HG02870 (cell line): Measurements from ENCODE around the gene ORM1.
"Not testable (repeated sequence)": the region's sequence is repeated elsewhere in the genome, so short reads cannot be mapped to it uniquely, and the experiment has no call there.

Experiments used
- ATAC-seq: cut with Tn5 transposase; IDR thresholded peaks from one replicate; pipeline ENCODE4 v1.9.1; 2021; ENCODE audit warnings: mild to moderate bottlenecking, moderate library complexity; ENCODE audit not compliant: unreplicated experiment

The ORM1 gene

DNA sequence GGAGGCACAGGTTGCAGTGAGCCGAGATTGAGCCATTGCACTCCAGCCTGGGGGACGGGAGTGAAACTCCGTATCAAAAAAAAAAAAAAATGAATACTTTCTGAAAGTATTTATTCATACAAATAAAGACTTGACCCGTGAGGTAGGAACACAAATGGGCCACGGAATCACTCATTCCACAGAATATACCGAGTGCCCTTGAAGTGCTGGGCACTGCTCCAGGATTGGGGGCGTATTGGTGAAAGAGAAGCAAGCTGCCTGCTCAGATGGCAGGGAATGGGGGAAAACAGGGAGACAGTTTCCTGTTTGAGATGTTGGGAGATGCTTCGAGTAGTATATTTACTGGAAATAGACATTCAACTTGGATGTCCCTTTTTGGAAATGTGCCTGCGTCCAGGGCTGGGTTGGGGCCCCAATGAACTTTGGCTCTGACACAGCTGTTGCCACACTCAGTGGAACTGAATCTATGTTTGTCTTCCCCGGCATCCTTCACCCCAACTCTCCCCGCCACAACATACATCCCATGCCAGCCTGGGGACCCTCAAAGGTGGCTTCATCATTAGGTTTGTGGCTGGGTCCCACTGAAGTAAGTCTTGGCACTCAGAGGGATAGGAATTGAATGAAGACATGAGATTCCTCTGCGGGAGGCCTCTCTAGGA is 609 bp upstream of the ORM1 start:
- ATAC-seq = not testable (repeated sequence)

DNA sequence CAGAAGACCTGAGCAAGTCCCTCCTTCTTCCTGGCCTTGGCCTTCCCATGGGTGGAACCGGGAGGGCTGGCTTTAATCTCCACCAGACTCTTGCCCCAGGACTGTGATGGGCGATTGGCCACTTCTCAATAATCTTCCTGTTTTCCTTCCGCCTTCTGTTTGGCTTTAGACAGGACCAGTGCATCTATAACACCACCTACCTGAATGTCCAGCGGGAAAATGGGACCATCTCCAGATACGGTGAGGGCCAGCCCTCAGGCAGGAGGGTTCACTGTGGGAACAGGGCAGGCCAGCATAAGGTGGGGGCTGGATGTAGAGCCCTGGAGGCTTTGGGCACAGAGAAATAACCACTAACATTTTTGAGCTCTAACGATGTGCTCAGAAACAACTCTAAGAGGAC is 951 bp downstream of the ORM1 start:
- not testable (repeated sequence) for ATAC-seq

DNA sequence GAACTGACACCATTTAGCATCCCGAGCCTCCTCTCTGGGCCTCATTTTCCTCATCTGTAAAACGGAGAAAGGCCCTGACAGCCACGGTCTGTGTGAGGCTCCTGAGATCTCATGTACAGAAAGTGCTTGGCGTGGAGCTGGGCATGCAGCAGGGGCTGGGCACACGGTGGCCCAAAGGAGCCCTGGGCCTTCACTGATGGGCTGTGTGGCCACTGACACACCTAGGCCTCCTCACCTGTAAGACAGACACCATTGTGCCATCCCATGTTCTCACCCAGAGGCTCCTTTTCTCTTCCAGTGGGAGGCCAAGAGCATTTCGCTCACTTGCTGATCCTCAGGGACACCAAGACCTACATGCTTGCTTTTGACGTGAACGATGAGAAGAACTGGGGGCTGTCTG is 1.6 kb downstream of the ORM1 start:
- no peak for ATAC-seq

DNA sequence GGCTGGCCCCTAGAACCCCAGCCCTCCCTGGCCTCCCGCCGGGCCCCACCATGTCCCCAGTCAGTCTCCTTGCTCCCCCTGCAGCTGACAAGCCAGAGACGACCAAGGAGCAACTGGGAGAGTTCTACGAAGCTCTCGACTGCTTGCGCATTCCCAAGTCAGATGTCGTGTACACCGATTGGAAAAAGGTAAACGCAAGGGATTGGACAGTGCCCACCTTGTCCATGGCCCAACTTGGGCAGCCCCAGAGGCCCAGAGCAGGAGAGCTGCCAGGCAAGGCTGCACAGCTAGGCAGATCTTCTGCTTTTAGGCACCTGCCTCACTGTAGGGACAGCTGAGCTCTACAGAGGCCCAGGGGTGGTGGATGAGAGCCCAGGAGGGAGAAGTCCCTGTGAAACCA is 2.1 kb downstream of the ORM1 start:
- ATAC-seq = not testable (repeated sequence)

DNA sequence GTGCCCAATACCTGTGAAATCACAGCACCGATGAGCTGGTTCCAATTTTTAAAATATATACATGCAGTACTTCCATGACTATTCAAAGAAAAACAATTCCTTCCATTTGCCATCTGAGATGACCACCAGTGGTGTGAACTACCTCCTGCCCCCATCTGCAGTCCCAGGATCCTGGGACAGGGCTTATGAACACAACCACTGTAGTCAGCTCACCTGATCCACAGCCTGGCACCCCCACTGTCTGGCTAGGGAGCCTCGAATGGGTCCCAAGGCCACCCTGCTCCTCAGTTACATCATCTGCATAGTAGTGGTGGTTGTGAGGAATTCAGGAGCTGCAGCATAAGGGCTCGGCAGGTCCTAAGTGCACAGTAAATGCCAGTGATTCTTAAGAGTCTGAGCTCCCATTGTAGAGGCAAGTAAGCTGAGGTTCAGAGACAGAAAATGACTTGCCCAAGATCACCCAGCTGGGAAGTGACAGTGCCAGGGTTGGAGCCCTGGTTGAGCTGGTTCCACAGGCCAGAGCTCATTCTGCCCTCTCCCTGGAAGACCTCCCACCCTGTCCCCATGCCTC is 2.9 kb downstream of the ORM1 start:
- not testable (repeated sequence) for ATAC-seq

DNA sequence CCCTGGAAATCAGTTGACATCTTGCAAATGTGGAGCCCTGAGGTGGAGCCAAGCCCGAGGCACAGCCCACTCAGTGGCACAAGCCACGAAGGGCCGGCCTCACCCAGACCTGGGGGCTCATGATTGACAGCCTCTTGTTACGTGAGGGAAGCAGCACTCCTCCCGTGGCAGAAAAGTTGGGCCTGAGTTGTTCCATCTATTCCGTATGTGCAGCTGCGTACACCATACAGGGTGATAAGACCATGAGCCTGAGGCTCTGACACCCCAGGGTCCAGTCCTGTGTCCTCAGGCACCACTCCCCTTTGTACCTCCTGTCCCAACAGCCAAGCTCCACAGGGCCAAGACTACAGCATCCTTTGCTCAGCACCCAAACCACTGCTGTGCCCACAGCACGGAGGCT is 4.9 kb downstream of the ORM1 start:
- no peak for ATAC-seq

DNA sequence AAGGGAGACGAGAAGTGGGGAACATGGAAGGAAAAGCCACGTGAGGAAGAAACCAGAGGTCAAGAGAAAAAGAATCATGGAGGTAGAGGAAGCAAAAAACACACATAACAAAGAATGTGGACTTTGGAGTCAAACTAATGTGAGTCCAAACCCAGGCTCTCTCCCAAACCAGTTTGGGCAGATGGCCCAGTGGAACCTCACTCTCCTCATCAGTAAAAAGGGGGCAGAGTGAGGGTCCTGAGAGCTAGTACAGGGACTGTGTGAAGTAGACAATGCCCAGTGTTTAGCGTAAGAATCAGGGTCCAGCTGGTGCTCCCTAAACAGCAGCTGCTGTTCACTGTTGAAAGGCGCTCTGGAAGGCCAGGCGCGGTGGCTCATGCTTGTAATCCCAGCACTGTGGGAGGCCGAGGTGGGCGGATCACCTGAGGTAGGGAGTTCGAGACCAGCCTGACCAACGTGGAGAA is 5.5 kb downstream of the ORM1 start:
- ATAC-seq = not testable (repeated sequence)

DNA sequence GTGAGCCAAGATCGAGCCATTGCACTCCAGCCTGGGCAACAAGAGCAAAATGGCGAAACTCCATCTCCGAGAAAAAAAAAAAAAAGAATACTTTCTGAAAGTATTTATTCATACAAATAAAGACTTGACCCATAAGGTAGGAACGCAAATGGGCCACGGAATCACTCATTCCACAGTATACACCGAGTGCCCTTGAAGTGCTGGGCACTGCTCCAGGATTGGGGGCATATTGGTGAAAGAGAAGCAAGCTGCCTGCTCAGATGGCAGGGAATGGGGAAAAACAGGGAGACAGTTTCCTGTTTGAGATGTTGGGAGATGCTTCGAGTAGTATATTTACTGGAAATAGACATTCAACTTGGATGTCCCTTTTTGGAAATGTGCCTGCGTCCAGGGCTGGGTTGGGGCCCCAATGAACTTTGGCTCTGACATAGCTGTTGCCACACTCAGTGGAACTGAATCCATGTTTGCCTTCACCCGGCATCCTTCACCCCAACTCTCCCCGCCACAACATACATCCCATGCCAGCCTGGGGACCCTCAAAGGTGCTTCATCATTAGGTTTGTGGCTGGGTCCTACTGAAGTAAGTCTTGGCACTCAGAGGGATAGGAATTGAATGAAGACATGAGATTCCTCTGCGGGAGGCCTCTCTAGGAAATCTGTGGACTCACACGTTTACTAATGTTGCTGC is 6.2 kb downstream of the ORM1 start:
- not testable (repeated sequence) for ATAC-seq

DNA sequence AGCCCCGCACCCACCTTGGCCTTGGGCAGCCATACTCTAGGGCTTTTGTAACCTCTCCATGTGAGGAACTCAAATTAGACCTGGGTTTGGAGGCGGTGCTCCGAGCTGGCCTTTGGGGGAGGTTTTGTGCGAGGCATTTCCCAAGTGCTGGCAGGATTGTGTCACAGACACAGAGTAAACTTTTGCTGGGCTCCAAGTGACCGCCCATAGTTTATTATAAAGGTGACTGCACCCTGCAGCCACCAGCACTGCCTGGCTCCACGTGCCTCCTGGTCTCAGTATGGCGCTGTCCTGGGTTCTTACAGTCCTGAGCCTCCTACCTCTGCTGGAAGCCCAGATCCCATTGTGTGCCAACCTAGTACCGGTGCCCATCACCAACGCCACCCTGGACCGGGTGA is 6.7 kb downstream of the ORM1 start, which contains the start of gene ORM2:
TSS of gene ORM2 (plus strand) at position 245 of the 398 bp plus-strand sequence. CDS start at position 281, 36 bp downstream.
- not testable (repeated sequence) for ATAC-seq

DNA sequence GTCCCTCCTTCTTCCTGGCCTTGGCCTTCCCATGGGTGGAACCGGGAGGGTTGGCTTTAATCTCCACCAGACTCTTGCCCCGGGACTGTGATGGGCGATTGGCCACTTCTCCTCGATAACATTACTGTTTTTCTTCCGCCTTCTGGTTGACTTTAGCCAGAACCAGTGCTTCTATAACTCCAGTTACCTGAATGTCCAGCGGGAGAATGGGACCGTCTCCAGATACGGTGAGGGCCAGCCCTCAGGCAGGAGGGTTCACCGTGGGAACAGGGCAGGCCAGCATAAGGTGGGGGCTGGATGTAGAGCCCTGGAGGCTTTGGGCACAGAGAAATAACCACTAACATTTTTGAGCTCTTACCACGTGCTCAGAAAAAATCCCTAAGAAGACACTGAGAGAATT is 7.7 kb downstream of the ORM1 start:
- no peak for ATAC-seq

DNA sequence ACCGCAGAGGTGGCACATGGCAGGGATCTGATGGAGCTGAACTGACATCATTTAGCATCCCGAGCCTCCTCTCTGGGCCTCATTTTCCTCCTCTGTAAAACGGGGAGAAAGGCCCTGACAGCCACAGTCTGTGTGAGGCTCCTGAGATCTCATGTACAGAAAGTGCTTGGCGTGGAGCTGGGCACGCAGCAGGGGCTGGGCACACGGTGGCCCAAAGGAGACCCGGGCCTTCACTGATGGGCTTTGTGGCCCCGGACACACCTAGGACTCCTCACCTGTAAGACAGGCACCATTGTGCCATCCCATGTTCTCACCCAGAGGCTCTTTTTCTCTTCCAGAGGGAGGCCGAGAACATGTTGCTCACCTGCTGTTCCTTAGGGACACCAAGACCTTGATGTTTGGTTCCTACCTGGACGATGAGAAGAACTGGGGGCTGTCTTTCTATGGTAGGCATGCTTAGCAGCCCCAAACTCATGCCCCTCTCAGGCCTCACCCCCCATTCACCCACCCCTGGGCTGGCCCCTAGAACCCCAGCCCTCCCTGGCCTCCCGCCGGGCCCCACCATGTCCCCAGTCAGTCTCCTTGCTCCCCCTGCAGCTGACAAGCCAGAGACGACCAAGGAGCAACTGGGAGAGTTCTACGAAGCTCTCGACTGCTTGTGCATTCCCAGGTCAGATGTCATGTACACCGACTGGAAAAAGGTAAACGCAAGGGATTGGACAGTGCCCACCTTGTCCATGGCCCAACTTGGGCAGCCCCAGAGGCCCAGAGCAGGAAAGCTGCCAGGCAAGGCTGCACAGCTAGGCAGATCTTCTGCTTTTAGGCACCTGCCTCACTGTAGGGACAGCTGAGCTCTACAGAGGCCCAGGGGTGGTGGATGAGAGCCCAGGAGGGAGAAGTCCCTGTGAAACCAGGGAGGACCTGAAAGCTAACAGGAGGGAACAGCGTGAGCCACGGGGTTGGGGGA is 8.6 kb downstream of the ORM1 start:
- ATAC-seq = not testable (repeated sequence)

DNA sequence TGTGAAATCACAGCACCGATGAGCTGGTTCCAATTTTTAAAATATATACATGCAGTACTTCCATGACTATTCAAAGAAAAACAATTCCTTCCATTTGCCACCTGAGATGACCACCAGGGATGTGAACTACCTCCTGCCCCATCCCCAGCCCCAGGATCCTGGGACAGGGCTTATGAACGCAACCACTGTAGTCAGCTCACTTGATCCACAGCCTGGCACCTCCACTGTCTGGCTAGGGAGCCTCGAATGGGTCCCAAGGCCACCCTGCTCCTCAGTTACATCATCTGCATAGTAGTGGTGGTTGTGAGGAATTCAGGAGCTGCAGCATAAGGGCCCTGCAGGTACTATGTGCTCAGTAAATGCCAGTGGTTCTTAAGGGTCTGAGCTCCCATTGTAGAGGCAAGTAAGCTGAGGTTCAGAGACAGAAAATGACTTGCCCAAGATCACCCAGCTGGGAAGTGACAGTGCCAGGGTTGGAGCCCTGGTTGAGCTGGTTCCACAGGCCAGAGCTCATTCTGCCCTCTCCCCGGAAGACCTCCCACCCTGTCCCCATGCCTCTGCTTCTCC is 9.7 kb downstream of the ORM1 start:
- ATAC-seq = not testable (repeated sequence)

DNA sequence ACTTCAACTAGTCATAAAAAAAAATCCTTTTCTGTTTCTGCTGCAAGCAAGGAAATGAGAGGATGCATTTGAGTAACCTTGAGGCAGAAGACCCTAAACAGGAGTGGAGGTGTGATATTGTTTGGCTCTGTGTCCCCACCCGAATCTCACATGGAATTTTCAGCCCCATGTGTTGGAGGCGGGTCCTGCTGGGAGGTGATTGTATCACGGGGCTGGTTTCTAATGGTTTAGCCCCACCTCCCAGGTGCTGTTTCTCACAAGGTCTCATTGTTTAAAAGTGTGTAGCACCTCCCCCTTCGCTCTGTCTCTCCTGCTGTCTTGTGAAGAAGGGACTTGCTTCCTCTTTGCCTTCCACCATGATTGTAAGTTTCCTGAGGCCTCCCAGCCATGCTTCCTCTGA is 10.8 kb downstream of the ORM1 start:
- not testable (repeated sequence) for ATAC-seq

DNA sequence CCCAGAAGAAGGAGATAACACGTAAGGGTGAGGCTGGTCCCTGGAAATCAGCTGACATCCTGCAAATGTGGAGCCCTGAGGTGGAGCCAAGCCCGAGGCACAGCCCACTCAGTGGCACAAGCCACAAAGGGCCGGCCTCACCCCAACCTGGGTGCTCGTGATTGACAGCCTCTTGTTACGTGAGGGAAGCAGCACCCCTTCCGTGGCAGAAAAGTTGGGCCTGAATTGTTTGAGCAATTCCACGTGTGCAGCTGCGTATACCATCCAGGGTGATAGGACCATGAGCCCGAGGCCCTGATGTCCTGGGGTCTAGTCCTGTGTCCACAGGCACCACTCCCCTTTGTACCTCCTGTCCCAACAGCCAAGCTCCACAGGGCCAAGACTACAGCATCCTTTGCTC is 11.6 kb downstream of the ORM1 start:
- ATAC-seq = no peak

DNA sequence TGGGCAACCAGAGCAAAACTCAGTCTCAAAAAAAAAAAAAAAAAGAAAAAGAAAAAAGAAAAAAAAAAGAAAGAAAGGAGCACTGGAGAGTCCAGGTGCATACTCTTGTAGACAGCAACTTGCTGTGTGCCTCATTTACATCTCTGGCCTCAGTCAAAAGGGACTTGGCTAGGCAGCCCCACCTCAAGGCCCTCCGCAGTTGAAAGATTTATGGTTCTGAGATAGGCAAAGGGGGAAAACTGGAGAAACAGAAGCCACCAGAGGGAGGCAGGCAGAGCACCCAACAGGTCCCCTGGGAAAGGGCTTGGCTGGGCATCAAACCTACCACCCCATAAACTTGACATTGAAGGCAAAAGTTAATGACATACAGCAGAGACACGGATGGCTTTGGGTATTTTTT is 12.8 kb downstream of the ORM1 start:
- ATAC-seq = no peak

DNA sequence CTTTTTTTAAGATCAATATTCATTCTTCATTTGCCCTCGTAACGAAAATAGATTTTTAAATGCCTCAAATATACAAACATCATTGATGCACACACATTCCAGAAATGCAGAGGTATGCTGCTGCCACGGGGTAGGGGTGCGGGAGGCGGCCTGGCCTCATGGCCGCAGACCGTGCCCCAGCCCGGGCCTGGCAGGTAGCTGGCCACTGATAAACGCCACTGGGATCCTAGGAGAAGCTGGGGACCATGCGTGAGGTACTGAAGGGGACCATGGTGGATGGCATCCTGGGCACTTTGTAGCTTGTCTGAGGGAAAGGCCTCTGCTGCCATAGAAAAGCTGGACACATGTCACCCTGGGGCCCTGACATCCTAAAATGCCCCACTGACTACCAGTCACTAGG is 13.3 kb downstream of the ORM1 start:
- ATAC-seq = no peak

DNA sequence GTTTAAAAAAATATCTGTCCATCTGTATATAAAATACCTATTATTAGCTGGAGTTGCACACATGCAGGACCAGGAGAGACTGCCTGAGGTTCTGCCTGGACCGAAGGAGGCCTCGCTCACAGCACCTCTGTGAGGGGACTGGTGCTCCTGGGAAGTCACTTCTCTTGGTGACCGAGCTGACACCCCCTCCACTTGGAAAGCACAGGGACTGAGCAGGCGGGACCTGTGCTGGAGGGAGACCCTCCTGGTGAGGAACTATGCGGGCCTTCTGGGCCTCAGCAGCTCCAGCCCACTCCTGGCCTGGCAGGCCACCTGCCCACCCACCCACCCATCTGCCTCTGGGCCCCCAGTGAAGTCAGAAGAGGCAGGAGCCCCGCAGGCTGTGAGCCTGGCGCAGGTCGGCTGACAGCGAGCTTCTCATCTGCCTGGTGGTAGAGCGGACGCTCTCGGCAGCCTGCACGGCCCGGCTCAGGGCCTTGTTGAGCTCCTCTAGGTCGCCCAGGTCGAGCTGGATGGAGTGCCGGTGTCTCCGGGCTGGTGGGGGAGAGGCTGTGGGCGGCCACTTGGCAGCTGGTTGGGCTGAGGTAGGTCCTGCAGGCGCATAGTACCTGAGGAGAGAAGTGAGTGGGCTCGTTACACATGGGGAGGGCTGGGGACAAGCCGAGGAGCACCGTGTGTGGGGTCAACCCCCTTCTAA is 13.9 kb downstream of the ORM1 start:
- ATAC-seq = no peak

DNA sequence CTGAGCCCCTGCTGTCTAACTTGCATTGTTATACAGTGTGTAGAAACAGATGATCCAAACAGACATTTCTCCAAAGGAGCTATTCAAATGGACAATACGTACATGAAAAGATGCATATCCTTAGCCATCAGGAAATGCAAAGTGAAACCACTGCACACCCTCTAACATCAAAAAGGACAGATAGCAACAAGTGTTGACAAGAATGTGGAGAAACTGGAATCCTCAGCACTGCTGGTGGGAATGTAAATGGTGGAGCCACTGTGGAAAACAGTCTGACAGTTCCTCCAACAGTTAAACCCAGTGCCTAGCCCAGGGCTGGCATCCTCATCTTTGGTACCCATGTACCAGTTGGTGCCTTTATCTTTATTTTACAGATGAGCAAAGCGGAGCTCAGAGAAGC is 15.3 kb downstream of the ORM1 start:
- no peak for ATAC-seq

DNA sequence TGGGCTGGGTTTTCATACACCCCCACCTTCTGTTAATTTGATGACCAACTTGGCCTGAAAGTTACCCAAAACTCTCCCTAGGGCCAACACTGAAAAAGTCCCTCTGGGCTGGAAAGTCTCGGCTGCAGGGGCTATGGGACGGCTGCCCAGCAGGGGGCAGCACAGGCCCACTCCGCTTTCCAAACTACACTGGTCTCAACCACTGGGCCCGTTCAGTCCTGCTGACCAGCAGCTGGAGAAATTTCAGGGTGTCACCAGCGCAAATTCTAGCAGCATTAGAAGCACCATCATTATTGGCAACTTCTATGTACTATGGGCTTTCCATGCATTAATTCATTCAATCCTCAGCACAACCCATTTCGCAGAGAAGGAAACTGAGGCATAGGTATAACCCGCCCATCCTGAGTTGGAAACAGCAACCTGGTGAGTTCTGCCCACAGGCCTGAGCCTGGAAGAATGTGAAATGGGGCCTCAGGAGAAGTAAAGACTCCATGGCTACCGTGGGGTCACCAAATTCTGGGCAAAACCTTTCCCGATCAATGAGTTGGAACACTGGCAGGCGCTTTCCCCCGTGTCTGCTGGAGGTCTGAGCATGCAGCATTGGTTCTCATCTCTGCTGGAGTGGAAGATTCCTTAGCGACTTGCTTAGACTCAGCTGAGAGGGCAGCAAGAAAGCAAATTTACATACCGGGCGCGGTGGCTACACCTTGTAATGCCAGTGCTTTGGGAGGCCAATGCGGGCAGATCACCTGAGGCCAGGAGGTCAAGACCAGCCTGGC is 16.4 kb downstream of the ORM1 start:
- ATAC-seq = no peak
